HepG2 (cell line): ENCODE measurements around the gene CORO1C.

Experiments
- EZH2 ChIP-seq: conservative IDR thresholded peaks from 2 replicates; pipeline ENCODE4 v1.6.1; 2012; ENCODE audit warnings: mild to moderate bottlenecking, low read depth, low read length, moderate library complexity
- POLR2A ChIP-seq, 2 experiments: IDR thresholded peaks; 2 replicates each; pipeline ENCODE4 v1.6.1; 2011; ENCODE audit warnings: low read depth in 2 of 2, low read length in 2 of 2, mild to moderate bottlenecking in 1 of 2, moderate library complexity in 1 of 2; ENCODE audit not compliant: insufficient read depth in 1 of 2
- TF ChIP-seq, protein P1 (sequence below): sonication (generic); formaldehyde crosslinking; IDR thresholded peaks from 2 replicates; pipeline ENCODE4 v1.5.0; 2020; ENCODE audit warnings: mild to moderate bottlenecking, missing genetic modification reagents, moderate library complexity

DNA sequence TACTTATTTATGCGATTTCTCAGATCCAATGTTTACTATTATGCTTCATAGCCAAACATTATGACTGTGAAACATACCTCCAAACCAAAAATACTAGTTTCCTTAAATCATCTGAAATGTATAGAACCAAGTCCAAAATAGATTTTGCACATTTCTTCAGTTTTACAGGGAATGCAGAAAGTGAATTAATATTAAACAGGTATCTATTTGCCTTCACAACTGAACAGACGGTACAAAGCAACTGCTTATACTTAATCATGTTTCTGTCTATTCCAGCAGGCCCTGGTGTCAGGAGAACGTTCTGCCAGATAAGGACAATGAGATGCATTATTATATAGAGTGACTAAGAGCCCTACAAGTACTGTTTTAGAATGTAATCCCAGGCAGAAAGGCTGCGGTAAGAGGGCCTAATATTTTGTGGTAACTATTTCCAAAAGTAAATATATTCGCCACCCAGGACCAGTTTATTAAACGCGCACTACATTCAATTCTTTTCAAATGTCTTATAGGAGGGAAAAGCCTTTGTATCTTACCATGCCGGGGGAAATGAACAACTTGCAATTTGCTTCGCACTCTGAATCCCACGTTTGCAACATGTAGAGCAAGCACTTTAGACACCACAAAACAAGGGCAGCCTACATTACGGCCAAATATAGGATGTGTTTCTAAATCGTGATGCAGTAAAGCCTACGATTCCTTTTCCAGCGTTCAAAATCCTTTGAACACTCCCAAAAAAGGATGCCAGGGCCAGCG lies 1.5 kb downstream of the CORO1C start:
- TF ChIP-seq, protein P1, sequence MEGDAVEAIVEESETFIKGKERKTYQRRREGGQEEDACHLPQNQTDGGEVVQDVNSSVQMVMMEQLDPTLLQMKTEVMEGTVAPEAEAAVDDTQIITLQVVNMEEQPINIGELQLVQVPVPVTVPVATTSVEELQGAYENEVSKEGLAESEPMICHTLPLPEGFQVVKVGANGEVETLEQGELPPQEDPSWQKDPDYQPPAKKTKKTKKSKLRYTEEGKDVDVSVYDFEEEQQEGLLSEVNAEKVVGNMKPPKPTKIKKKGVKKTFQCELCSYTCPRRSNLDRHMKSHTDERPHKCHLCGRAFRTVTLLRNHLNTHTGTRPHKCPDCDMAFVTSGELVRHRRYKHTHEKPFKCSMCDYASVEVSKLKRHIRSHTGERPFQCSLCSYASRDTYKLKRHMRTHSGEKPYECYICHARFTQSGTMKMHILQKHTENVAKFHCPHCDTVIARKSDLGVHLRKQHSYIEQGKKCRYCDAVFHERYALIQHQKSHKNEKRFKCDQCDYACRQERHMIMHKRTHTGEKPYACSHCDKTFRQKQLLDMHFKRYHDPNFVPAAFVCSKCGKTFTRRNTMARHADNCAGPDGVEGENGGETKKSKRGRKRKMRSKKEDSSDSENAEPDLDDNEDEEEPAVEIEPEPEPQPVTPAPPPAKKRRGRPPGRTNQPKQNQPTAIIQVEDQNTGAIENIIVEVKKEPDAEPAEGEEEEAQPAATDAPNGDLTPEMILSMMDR (CRISPR knock-in tag), result no peak
- TF ChIP-seq EZH2 (no peak), POLR2A (IDR thresholded peaks at IDR 0.05; ENCODE audit: insufficient read depth in 1 of 2, low read depth in 2 of 2, low read length in 2 of 2) (no peak)
